ENCODE measurements around the gene RPL34.
A peak's percentile ranks its signal among the peaks of the same experiment; 100 is the strongest.

GRCh38 chr4:108620101-108620932 lies at the start of gene RPL34:
- TF ChIP-seq CTCF (IDR thresholded peaks at IDR 0.05) = no peak
- TF ChIP-seq POLR2A (IDR thresholded peaks at IDR 0.05) = peak; percentile 94 to 95
